T-cell (primary cell): ENCODE measurements around the gene GCNA. TPM values are rescaled to one million over a fixed set of nuclear protein-coding genes. Genes with fewer than 3 reads are reported as not detected.

Experiments used
- ATAC-seq, 4 experiments: fragments of 200-7000 bp in 3 of 4; fragments of 150-1000 bp in 1 of 4; cut with Tn5 transposase; replicated peaks in 1 of 4; 1 replicate in 3 of 4; 2 replicates in 1 of 4; pipeline ENCODE4 v1.10.0; 2021; ENCODE audit warnings: moderate library complexity in 3 of 4, mild to moderate bottlenecking in 2 of 4, moderate number of reproducible peaks in 1 of 4
- CTCF ChIA-PET, 2 donors: fragments of 300-600 bp; sonication (Branson Sonifier 250); formaldehyde crosslinking; loops; one replicate each; lab custom pipeline; 2022; ENCODE audit warnings: antibody characterized with exemption in 2 of 2; lab: Charles Lee
- POLR2A ChIA-PET, 2 donors: fragments of 300-600 bp; sonication (Branson Sonifier 250); formaldehyde crosslinking; loops; one replicate each; lab custom pipeline; 2022; ENCODE audit warnings: antibody characterized with exemption in 2 of 2; lab: Charles Lee
- DNase-seq, 35 experiments: peaks; one replicate each; pipeline versions ENCODE4 v3.0.0 to v3.0.0-alpha.2; 2013 to 2023
- H3K27ac ChIP-seq: one replicate; pipeline ENCODE4 v1.5.1; 2013; ENCODE audit warnings: low read length
- H3K27me3 ChIP-seq, 2 experiments: replicated peaks in 1 of 2; 1 replicate in 1 of 2; 2 replicates in 1 of 2; pipeline versions ENCODE4 v1.6.1 to v1.7.0; 2013; ENCODE audit warnings: low read length in 1 of 2, mixed read lengths in 1 of 2; ENCODE audit not compliant: control insufficient read depth in 2 of 2, insufficient read depth in 2 of 2; ENCODE audit errors: extremely low read depth in 1 of 2
- H3K36me3 ChIP-seq, 2 donors: 1 replicate in 1 of 2; 2 replicates in 1 of 2; pipeline versions ENCODE4 v1.6.1 to v1.7.0; 2013; ENCODE audit warnings: low read length in 1 of 2; ENCODE audit not compliant: control insufficient read depth in 2 of 2, insufficient read depth in 1 of 2; ENCODE audit errors: extremely low read depth in 1 of 2
- H3K4me1 ChIP-seq, 2 experiments: 1 replicate in 1 of 2; 2 replicates in 1 of 2; pipeline versions ENCODE4 v1.6.1 to v1.7.0; 2013; ENCODE audit warnings: low read length in 2 of 2, mixed read lengths in 1 of 2; ENCODE audit not compliant: insufficient read depth in 2 of 2, control insufficient read depth in 1 of 2; ENCODE audit errors: extremely low read depth in 1 of 2
- H3K4me3 ChIP-seq, 2 donors: 1 replicate in 1 of 2; 2 replicates in 1 of 2; pipeline versions ENCODE4 v1.5.1 to v1.7.0; 2013; ENCODE audit warnings: mild to moderate bottlenecking in 2 of 2, low read length in 1 of 2, moderate library complexity in 1 of 2; ENCODE audit not compliant: control insufficient read depth in 1 of 2; ENCODE audit errors: extremely low read depth in 1 of 2
- H3K9me3 ChIP-seq: 2 replicates; pipeline ENCODE4 v1.7.0; 2013
- H3K27ac Mint-ChIP-seq, 2 donors: one replicate each; pipeline ENCODE4 v1.8.0; 2020 to 2021; ENCODE audit warnings: mild to moderate bottlenecking in 2 of 2, mixed read lengths in 2 of 2
- H3K27me3 Mint-ChIP-seq, 2 donors: one replicate each; pipeline ENCODE4 v1.8.0; 2021 to 2022; ENCODE audit warnings: mixed read lengths in 2 of 2
- H3K36me3 Mint-ChIP-seq: one replicate; pipeline ENCODE4 v1.8.0; 2021; ENCODE audit warnings: mixed read lengths
- H3K4me1 Mint-ChIP-seq, 3 donors: one replicate each; pipeline ENCODE4 v1.8.0; 2020 to 2022; ENCODE audit warnings: mixed read lengths in 3 of 3, mild to moderate bottlenecking in 1 of 3
- H3K4me3 Mint-ChIP-seq, 3 donors: one replicate each; pipeline ENCODE4 v1.8.0; 2020 to 2022; ENCODE audit warnings: mild to moderate bottlenecking in 3 of 3, mixed read lengths in 3 of 3, moderate library complexity in 3 of 3
- H3K9me3 Mint-ChIP-seq, 3 donors: one replicate each; pipeline ENCODE4 v1.8.0; 2020 to 2022; ENCODE audit warnings: mixed read lengths in 3 of 3
- WGBS: methylation state at CpG from one replicate; pipeline ENCODE4 v1.1.5; 2013; ENCODE audit warnings: missing lambda C conversion rate; ENCODE audit not compliant: insufficient coverage; 5-methylcytosine and 5-hydroxymethylcytosine counted together
- total RNA-seq, 35 experiments: library from RNA in 6 of 35; stranded (reverse) in 6 of 35; fragments of 120-200 nt in 1 of 35; gene quantifications; one replicate each; pipeline versions ENCODE4 v1.2.1 to v1.2.4 and lab custom pipeline; 2013 to 2026

Gene GCNA
- total RNA-seq, 5 donors from 2014 or later (not counting 1 experiment from before 2014, with no cell fraction given) = 5.2 to 8.6 (median 5.6) TPM

- H3K27ac ChIP-seq = no peak overlapping the region
- peaks cover 0 to 44% of the 10 kb centered on the region in 2 donors for H3K36me3 ChIP-seq
- peaks cover 0 to 4% of the 10 kb centered on the region in 2 donors for H3K27me3 Mint-ChIP-seq
- POLR2A ChIA-PET = interaction anchor here (0.5 to 1.1 kb wide), 4 partner anchors 10 to 104 kb away, joined by 3 to 8 read pairs (median 4); partner anchors contain the start of gene OGT (in 1 of the 2)
- no peaks in the 10 kb centered on the region for H3K27me3 ChIP-seq
- DNase-seq = no peak
- no peaks in the 10 kb centered on the region for H3K9me3 ChIP-seq
- H3K4me1 Mint-ChIP-seq = peaks cover 41 to 71% (median 71%) of the 10 kb centered on the region in 3 donors
- peaks cover 16 to 33% of the 10 kb centered on the region in 2 experiments for H3K4me1 ChIP-seq
- H3K36me3 Mint-ChIP-seq = peaks cover 40% of the 10 kb centered on the region
- H3K27ac Mint-ChIP-seq = peak overlapping the region in 1 of 2 donors; percentile 65
- H3K4me3 Mint-ChIP-seq = peak overlapping the region; percentile 54 to 97 (median 70)
- no CpG with 5 or more reads among the region's 1 CpG for WGBS
- no peaks in the 10 kb centered on the region for H3K9me3 Mint-ChIP-seq
- no peak overlapping the region for H3K4me3 ChIP-seq
- ATAC-seq = no peak
- CTCF ChIA-PET = no interaction called here
Measured at GRCh38 chrX:71542411-71542810, 35.8 kb upstream of the GCNA start.

- POLR2A ChIA-PET = interaction anchor here (0.6 to 1.1 kb wide), 3 partner anchors 10 to 251 kb away, joined by 3 to 8 read pairs (median 6); partner anchors contain the start of gene OGT (in 1 of the 2)
- CTCF ChIA-PET = no interaction called here
- peaks cover 0 to 4% of the 10 kb centered on the region in 2 donors for H3K27me3 Mint-ChIP-seq
- Histone ChIP-seq H3K4me1 (peaks cover 16 to 29% of the 10 kb centered on the region in 2 experiments), H3K36me3 (peaks cover 0 to 48% of the 10 kb centered on the region in 2 donors), H3K4me3 (no peak overlapping the region), H3K9me3 (no peaks in the 10 kb centered on the region), H3K27ac (peak overlapping the region; percentile 23), H3K27me3 (no peaks in the 10 kb centered on the region)
- peaks cover 43 to 69% (median 68%) of the 10 kb centered on the region in 3 donors for H3K4me1 Mint-ChIP-seq
- no CpG with 5 or more reads among the region's 2 CpGs for WGBS
- H3K27ac Mint-ChIP-seq = peak overlapping the region; percentile 24 to 65
- no peaks in the 10 kb centered on the region for H3K9me3 Mint-ChIP-seq
- peak overlapping the region; percentile 5 to 97 (median 70) for H3K4me3 Mint-ChIP-seq
- DNase-seq (no peak), ATAC-seq (no peak)
- peaks cover 38% of the 10 kb centered on the region for H3K36me3 Mint-ChIP-seq
Measured at GRCh38 chrX:71542825-71543224, 35.4 kb upstream of the GCNA start.

GRCh38 chrX:71543316-71543715 lies 34.9 kb upstream of the GCNA start:
- peaks cover 0 to 4% of the 10 kb centered on the region in 2 donors for H3K27me3 Mint-ChIP-seq
- WGBS = no CpG with 5 or more reads among the region's 2 CpGs
- peaks cover 48 to 71% (median 68%) of the 10 kb centered on the region in 3 donors for H3K4me1 Mint-ChIP-seq

DNA sequence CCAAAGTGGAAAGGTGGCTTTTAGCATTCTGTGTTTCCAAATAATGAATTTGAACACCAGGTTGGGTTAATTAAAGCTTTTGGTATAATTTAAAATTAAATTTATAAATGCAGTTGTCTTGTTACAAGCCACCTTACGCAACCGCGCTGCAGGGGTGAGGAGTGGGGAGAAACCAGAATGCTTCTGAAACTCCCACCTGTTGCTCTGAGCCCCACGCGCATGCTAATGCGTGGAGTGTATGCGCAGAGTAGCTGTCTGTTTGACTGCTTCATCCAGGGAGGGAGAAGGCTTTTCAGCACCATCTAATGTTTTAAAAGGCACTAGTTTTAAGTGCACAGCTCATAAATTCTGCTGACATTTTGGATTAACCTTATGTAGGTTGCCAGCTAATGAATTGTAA lies 32.9 kb upstream of the GCNA start:
- H3K9me3 ChIP-seq = no peaks in the 10 kb centered on the region
- ChIA-PET CTCF (interaction anchor here in 1 of 2 donors (0.9 kb wide), 1 partner anchor 77 kb away, joined by 3 read pairs; no protein-coding TSS in a partner anchor), POLR2A (interaction anchor here (0.6 to 1.6 kb wide), 4 partner anchors 9 to 30 kb away, joined by 3 to 18 read pairs (median 3); partner anchors contain the start of gene OGT (in 1 of the 2))
- no peak overlapping the region for H3K27ac Mint-ChIP-seq
- H3K27me3 ChIP-seq = no peaks in the 10 kb centered on the region
- H3K27me3 Mint-ChIP-seq = peaks cover 0 to 4% of the 10 kb centered on the region in 2 donors
- no peak overlapping the region for H3K4me3 Mint-ChIP-seq
- H3K4me3 ChIP-seq = no peak overlapping the region
- peaks cover 34% of the 10 kb centered on the region for H3K36me3 Mint-ChIP-seq
- 80% methylated on average over 4 of the region's 7 CpGs for WGBS
- ATAC-seq = no peak
- peaks cover 13 to 22% of the 10 kb centered on the region in 2 experiments for H3K4me1 ChIP-seq
- no peaks in the 10 kb centered on the region for H3K9me3 Mint-ChIP-seq
- peak in 14 of 35 experiments; percentile 4 to 38 (median 16) for DNase-seq
- no peak overlapping the region for H3K27ac ChIP-seq
- H3K4me1 Mint-ChIP-seq = peaks cover 36 to 62% (median 52%) of the 10 kb centered on the region in 3 donors
- H3K36me3 ChIP-seq = peaks cover 0 to 60% of the 10 kb centered on the region in 2 donors

More at GRCh38 chrX:71543316-71543715, 34.9 kb upstream of the GCNA start:
- H3K27ac ChIP-seq = peak overlapping the region; percentile 23
- no peaks in the 10 kb centered on the region for H3K9me3 ChIP-seq
- ChIA-PET POLR2A (interaction anchor here in 1 of 2 donors (0.6 kb wide), 2 partner anchors 40 to 251 kb away, joined by 3 to 6 read pairs; no protein-coding TSS in a partner anchor), CTCF (interaction anchor here in 1 of 2 donors (0.6 kb wide), 1 partner anchor 40 kb away, joined by 5 read pairs; no protein-coding TSS in a partner anchor)
- peaks cover 0 to 51% of the 10 kb centered on the region in 2 donors for H3K36me3 ChIP-seq
- H3K36me3 Mint-ChIP-seq = peaks cover 43% of the 10 kb centered on the region
- ATAC-seq (no peak), DNase-seq (no peak)
- no peaks in the 10 kb centered on the region for H3K27me3 ChIP-seq
- peak overlapping the region; percentile 36 to 66 for H3K27ac Mint-ChIP-seq
- H3K4me1 ChIP-seq = peaks cover 16 to 28% of the 10 kb centered on the region in 2 experiments
- H3K4me3 ChIP-seq = no peak overlapping the region
- H3K9me3 Mint-ChIP-seq = no peaks in the 10 kb centered on the region
- H3K4me3 Mint-ChIP-seq = peak overlapping the region; percentile 17 to 56 (median 40)

DNA sequence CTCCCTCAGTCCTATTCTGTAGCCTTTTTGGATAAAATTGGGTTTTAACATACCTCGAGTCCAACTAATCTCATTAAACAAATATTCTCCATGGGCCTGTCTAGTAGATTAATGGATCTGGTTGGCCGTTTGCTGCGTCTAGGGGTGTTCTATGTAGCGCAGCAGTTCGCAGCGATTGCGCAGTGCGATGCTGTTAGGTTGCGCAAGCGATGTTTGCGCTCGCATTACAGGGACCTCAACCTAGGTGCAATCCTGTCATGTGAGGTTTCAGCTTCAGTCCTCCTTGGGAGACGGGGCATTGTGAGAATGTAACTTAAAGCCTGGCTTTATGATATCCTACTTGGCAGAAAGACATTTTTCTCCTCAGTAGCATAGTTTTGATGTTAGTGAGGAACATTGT lies 31.4 kb upstream of the GCNA start:
- H3K9me3 Mint-ChIP-seq = no peaks in the 10 kb centered on the region
- POLR2A ChIA-PET = no interaction called here

GRCh38 chrX:71547339-71547738 lies 30.9 kb upstream of the GCNA start:
- POLR2A ChIA-PET = no interaction called here

More for the DNA sequence above, 31.4 kb upstream of the GCNA start:
- peaks cover 24 to 56% (median 44%) of the 10 kb centered on the region in 3 donors for H3K4me1 Mint-ChIP-seq
- H3K4me3 Mint-ChIP-seq = no peak overlapping the region
- no peaks in the 10 kb centered on the region for H3K27me3 ChIP-seq
- WGBS = 100% methylated on average over 2 of the region's 13 CpGs
- DNase-seq (no peak), ATAC-seq (no peak)
- no peak overlapping the region for H3K4me3 ChIP-seq
- H3K36me3 Mint-ChIP-seq = peaks cover 26% of the 10 kb centered on the region
- CTCF ChIA-PET = interaction anchor here in 1 of 2 donors (1.0 kb wide), 1 partner anchor 15 kb away, joined by 4 read pairs; the partner anchor contains the start of gene OGT
- H3K27ac ChIP-seq = no peak overlapping the region
- H3K27ac Mint-ChIP-seq = peak overlapping the region in 1 of 2 donors; percentile 27
- peaks cover 5 to 16% of the 10 kb centered on the region in 2 experiments for H3K4me1 ChIP-seq
- H3K36me3 ChIP-seq = peaks cover 0 to 62% of the 10 kb centered on the region in 2 donors
- H3K9me3 ChIP-seq = no peaks in the 10 kb centered on the region
- H3K27me3 Mint-ChIP-seq = no peaks in the 10 kb centered on the region

More at GRCh38 chrX:71547339-71547738, 30.9 kb upstream of the GCNA start:
- H3K27ac ChIP-seq = no peak overlapping the region
- no peak overlapping the region for H3K4me3 ChIP-seq
- DNase-seq (no peak), ATAC-seq (no peak)
- no peaks in the 10 kb centered on the region for H3K9me3 ChIP-seq
- WGBS = no CpG with 5 or more reads among the region's 7 CpGs
- H3K36me3 ChIP-seq = peaks cover 0 to 62% of the 10 kb centered on the region in 2 donors
- no peaks in the 10 kb centered on the region for H3K9me3 Mint-ChIP-seq
- no peaks in the 10 kb centered on the region for H3K27me3 ChIP-seq
- no peak overlapping the region for H3K4me3 Mint-ChIP-seq
- H3K4me1 Mint-ChIP-seq = peaks cover 19 to 52% (median 39%) of the 10 kb centered on the region in 3 donors
- H3K4me1 ChIP-seq = peaks cover 2 to 16% of the 10 kb centered on the region in 2 experiments
- H3K36me3 Mint-ChIP-seq = peaks cover 26% of the 10 kb centered on the region
- H3K27ac Mint-ChIP-seq = no peak overlapping the region
- no peaks in the 10 kb centered on the region for H3K27me3 Mint-ChIP-seq
- CTCF ChIA-PET = no interaction called here
